ENCODE data around the gene SH3BP5. TPM values are rescaled to one million over a fixed set of nuclear protein-coding genes. Genes with fewer than 3 reads are reported as not detected.

The SH3BP5 gene
- total RNA-seq, 1 donor from 2014 or later: 80.5 TPM

- H3K4me3 Mint-ChIP-seq: no peak overlapping the region
- peaks cover 12% of the 10 kb centered on the region for H3K36me3 Mint-ChIP-seq
- no peaks in the 10 kb centered on the region for H3K27me3 Mint-ChIP-seq (ENCODE audit: low read depth)
- peaks cover 79% of the 10 kb centered on the region for H3K4me1 Mint-ChIP-seq
- no peak for TF ChIP-seq CTCF (IDR thresholded peaks at IDR 0.05; ENCODE audit: unreplicated experiment)
- no peaks in the 10 kb centered on the region for H3K9me3 Mint-ChIP-seq
- DNase-seq (ENCODE audit: low spot score in 2 of 2, unreplicated experiment in 2 of 2): no peak
- H3K27ac Mint-ChIP-seq: peak overlapping the region; percentile 98
Observed at GRCh38 chr3:15326673-15327072, 5.7 kb downstream of the SH3BP5 start.

- no peaks in the 10 kb centered on the region for H3K27me3 Mint-ChIP-seq (ENCODE audit: low read depth)
- DNase-seq (ENCODE audit: low spot score in 2 of 2, unreplicated experiment in 2 of 2): no peak
- no peak overlapping the region for H3K4me3 Mint-ChIP-seq
- peaks cover 12% of the 10 kb centered on the region for H3K36me3 Mint-ChIP-seq
- peaks cover 80% of the 10 kb centered on the region for H3K4me1 Mint-ChIP-seq
- H3K9me3 Mint-ChIP-seq: no peaks in the 10 kb centered on the region
- TF ChIP-seq CTCF (IDR thresholded peaks at IDR 0.05; ENCODE audit: unreplicated experiment): no peak
- peak overlapping the region; percentile 98 for H3K27ac Mint-ChIP-seq
Observed at GRCh38 chr3:15326037-15326436, 6.3 kb downstream of the SH3BP5 start.

GRCh38 chr3:15325228-15325627 is 7.2 kb downstream of the SH3BP5 start:
- Mint-ChIP-seq H3K27me3 (ENCODE audit: low read depth) (no peaks in the 10 kb centered on the region), H3K9me3 (no peaks in the 10 kb centered on the region), H3K27ac (peak overlapping the region; percentile 98), H3K4me3 (peak overlapping the region; percentile 1), H3K4me1 (peaks cover 79% of the 10 kb centered on the region), H3K36me3 (peaks cover 12% of the 10 kb centered on the region)
- TF ChIP-seq CTCF (IDR thresholded peaks at IDR 0.05; ENCODE audit: unreplicated experiment): no peak
- DNase-seq (ENCODE audit: low spot score in 2 of 2, unreplicated experiment in 2 of 2): peak; percentile 38 to 63

- Mint-ChIP-seq H3K27me3 (ENCODE audit: low read depth) (no peaks in the 10 kb centered on the region), H3K36me3 (peaks cover 11% of the 10 kb centered on the region), H3K4me3 (peak overlapping the region; percentile 13), H3K9me3 (no peaks in the 10 kb centered on the region), H3K27ac (peak overlapping the region; percentile 98), H3K4me1 (peaks cover 79% of the 10 kb centered on the region)
- no peak for TF ChIP-seq CTCF (IDR thresholded peaks at IDR 0.05; ENCODE audit: unreplicated experiment)
- no peak for DNase-seq (ENCODE audit: low spot score in 2 of 2, unreplicated experiment in 2 of 2)
Observed at GRCh38 chr3:15324379-15324808, 8.0 kb downstream of the SH3BP5 start.

- Mint-ChIP-seq H3K4me1 (peaks cover 78% of the 10 kb centered on the region), H3K27me3 (ENCODE audit: low read depth) (no peaks in the 10 kb centered on the region), H3K4me3 (no peak overlapping the region), H3K9me3 (no peaks in the 10 kb centered on the region), H3K27ac (peak overlapping the region; percentile 98), H3K36me3 (peaks cover 10% of the 10 kb centered on the region)
- TF ChIP-seq CTCF (IDR thresholded peaks at IDR 0.05; ENCODE audit: unreplicated experiment): no peak
- DNase-seq (ENCODE audit: low spot score in 2 of 2, unreplicated experiment in 2 of 2): no peak
Observed at GRCh38 chr3:15323063-15323462, 9.3 kb downstream of the SH3BP5 start.

GRCh38 chr3:15321349-15321748 is 11.0 kb downstream of the SH3BP5 start:
- Mint-ChIP-seq H3K4me1 (peaks cover 79% of the 10 kb centered on the region), H3K27ac (peak overlapping the region; percentile 60), H3K36me3 (peaks cover 4% of the 10 kb centered on the region), H3K27me3 (ENCODE audit: low read depth) (no peaks in the 10 kb centered on the region), H3K9me3 (no peaks in the 10 kb centered on the region), H3K4me3 (no peak overlapping the region)
- no peak for DNase-seq (ENCODE audit: low spot score in 2 of 2, unreplicated experiment in 2 of 2)
- TF ChIP-seq CTCF (IDR thresholded peaks at IDR 0.05; ENCODE audit: unreplicated experiment): no peak

Measured in mesothelial cell of epicardium (in vitro differentiated cells).